ENCODE data around the gene STOX1. TPM values are rescaled to one million over a fixed set of nuclear protein-coding genes. Genes with fewer than 3 reads are reported as not detected.
"Not testable (repeated sequence)": the region's sequence is repeated elsewhere in the genome, so short reads cannot be mapped to it uniquely, and the experiment has no call there.

STOX1 gene
- total RNA-seq, 4 donors from 2014 or later: 11.4 to 38.0 (median 15.4) TPM

DNA sequence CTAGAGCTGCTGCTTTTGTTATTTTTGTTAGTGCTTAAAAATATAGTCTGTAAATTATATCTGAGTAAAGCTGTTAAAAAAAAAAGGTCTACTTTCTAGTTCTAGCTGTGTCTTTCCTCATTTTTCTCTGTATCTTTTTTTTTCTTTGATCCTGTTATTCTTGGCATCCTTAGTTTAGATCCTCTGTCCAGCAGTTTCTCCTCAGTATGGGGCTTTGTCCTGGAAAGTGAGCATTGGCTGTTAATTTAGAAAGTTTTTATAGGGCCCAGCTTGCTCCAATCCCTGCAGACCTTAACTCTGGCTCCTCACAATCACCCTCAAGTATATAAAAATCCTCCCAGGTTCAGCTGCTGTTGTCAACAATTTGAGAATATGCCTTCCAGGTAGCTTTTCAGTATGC lies 97.3 kb downstream of the STOX1 start:
- no peaks in the 10 kb centered on the region for H3K27me3 ChIP-seq
- peaks cover 0 to 11% (median 0%) of the 10 kb centered on the region in 3 donors for H3K4me1 ChIP-seq
- no peaks in the 10 kb centered on the region for H3K9me3 ChIP-seq
- peak overlapping the region in 1 of 4 donors; percentile 54 for H3K27ac ChIP-seq
- H3K36me3 ChIP-seq: peaks cover 0 to 82% of the 10 kb centered on the region in 2 donors
- no peak for ATAC-seq
- H3K4me3 ChIP-seq: no peak overlapping the region
- TF ChIP-seq POLR2A (IDR thresholded peaks at IDR 0.05) (no peak), EP300 (IDR thresholded peaks at IDR 0.05) (no peak), POLR2AphosphoS5 (IDR thresholded peaks at IDR 0.05) (no peak)
- TF ChIP-seq, protein P1, sequence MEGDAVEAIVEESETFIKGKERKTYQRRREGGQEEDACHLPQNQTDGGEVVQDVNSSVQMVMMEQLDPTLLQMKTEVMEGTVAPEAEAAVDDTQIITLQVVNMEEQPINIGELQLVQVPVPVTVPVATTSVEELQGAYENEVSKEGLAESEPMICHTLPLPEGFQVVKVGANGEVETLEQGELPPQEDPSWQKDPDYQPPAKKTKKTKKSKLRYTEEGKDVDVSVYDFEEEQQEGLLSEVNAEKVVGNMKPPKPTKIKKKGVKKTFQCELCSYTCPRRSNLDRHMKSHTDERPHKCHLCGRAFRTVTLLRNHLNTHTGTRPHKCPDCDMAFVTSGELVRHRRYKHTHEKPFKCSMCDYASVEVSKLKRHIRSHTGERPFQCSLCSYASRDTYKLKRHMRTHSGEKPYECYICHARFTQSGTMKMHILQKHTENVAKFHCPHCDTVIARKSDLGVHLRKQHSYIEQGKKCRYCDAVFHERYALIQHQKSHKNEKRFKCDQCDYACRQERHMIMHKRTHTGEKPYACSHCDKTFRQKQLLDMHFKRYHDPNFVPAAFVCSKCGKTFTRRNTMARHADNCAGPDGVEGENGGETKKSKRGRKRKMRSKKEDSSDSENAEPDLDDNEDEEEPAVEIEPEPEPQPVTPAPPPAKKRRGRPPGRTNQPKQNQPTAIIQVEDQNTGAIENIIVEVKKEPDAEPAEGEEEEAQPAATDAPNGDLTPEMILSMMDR (IDR thresholded peaks at IDR 0.05): no peak

DNA sequence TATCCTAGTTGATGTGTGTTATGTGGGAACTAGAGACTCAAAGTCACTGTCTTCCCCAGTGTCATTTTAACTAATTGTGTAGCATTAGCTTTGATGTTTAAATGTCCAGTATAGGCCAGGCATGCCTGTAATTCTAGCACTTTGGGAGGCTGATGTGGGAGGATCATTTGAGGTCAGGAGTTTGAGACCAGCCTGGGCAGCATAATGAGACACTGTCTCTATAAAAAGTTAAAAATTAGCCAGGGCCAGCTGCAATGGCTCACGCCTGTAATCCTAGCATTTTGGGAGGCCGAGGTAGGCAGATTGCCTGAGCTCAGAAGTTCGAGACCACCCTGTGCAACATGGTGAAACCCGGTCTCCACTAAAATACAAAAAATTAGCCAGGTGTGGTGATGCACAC lies 98.2 kb downstream of the STOX1 start:
- Histone ChIP-seq H3K4me3 (no peak overlapping the region), H3K27ac (no peak overlapping the region)

DNA sequence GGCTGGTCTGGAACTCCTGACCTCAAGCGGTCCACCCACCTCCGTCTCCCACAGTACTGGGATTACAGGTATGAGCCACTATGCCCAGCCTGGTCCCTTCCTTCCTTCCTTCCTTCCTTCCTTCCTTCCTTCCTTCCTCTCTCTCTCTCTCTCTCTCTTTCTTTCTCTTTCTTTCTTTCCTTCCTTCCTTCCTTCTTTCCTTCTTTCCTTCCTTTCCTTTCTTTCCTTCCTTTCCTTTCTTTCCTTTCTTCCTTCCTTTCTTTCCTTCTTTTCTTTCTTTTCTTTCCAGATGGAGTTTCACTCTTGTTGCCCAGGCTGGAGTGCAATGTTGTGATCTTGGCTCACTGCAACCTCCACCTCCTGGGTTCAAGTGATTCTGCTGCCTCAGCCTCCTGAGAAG lies 101.8 kb downstream of the STOX1 start:
- H3K27me3 ChIP-seq, H3K4me3 ChIP-seq, H3K4me1 ChIP-seq, H3K9me3 ChIP-seq, ATAC-seq, H3K27ac ChIP-seq: not testable (repeated sequence)
- WGBS, 2 donors (ENCODE audit: low coverage in 1 of 2): 83 to 93% methylated on average over 2 of the region's 2 CpGs
- H3K36me3 ChIP-seq: peaks cover 0 to 89% of the 10 kb centered on the region in 2 donors

More for the DNA sequence above, 98.2 kb downstream of the STOX1 start:
- TF ChIP-seq, protein P1 (IDR thresholded peaks at IDR 0.05): no peak
- no peak for TF ChIP-seq POLR2A (IDR thresholded peaks at IDR 0.05)
- TF ChIP-seq POLR2AphosphoS5 (IDR thresholded peaks at IDR 0.05): no peak
- no peak for TF ChIP-seq EP300 (IDR thresholded peaks at IDR 0.05)
- Histone ChIP-seq H3K27me3 (no peaks in the 10 kb centered on the region), H3K4me1 (peaks cover 0 to 11% (median 0%) of the 10 kb centered on the region in 3 donors), H3K36me3 (peaks cover 0 to 82% of the 10 kb centered on the region in 2 donors), H3K9me3 (no peaks in the 10 kb centered on the region)
- ATAC-seq: no peak
- 80 to 100% methylated on average over 1 to 2 of the region's 4 CpGs for WGBS, 2 donors (ENCODE audit: low coverage in 1 of 2)

DNA sequence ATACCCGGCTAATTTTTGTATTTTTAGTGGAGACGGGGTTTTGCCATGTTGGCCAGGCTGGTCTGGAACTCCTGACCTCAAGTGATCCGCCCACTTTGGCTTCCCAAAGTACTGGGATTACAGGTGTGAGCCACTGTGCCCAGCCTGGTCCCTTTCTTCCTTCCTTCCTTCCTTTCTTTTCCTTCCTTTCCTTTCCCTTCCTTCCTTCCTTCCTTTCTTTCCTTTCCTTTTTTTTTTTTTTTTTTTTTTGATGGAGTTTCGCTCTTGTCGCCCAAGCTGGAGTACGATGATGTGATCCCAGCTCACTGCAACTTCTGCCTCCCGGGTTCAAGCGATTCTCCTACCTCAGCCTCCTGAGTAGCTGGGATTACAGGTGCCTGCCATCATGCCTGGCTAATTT lies 102.6 kb downstream of the STOX1 start:
- H3K9me3 ChIP-seq, H3K4me3 ChIP-seq, ATAC-seq, H3K27me3 ChIP-seq, H3K27ac ChIP-seq, H3K4me1 ChIP-seq: not testable (repeated sequence)
- WGBS, 2 donors (ENCODE audit: low coverage in 1 of 2): 96 to 97% methylated on average over 3 to 5 of the region's 8 CpGs
- peaks cover 0 to 95% of the 10 kb centered on the region in 2 donors for H3K36me3 ChIP-seq

DNA sequence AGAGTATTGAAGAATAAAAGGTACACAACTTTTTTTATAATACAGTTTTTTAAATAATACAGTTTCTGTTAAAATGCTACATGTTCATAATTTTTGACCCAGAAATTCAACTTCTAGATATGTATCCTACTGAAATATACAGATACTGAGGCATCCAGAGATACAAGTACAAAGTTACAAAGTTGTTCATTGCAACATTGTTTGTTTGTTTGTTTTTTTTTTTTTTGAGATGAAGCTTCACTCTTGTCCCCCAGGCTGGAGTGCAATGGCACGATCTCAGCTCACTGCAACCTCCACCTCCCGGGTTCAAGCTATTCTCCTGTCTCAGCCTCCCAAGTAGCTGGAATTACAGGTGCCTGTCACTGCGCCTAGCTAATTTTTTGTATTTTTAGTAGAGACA lies 105.5 kb downstream of the STOX1 start:
- not testable (repeated sequence) for H3K9me3 ChIP-seq, ATAC-seq
- WGBS, 2 donors (ENCODE audit: low coverage in 1 of 2): 86 to 92% methylated on average over 1 to 3 of the region's 3 CpGs

DNA sequence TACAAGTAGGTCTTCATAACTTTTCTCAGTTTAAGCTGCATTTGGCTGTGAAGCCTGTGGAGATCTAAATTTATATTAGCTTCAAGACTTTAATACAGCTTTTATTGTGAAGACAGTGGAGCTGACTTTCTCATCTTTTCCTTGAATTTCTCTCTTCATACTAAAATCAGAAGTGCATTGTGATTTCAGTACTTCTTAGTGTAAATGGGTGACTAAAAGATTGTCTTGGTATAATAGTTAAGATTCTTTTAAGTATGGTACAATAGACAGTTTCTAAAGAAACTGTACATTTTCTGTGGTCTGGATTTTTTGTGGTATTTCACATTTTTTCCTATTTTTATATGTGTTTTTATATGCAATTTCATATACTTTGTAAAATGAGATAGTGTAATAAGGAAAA lies 107.7 kb downstream of the STOX1 start:
- no peak overlapping the region for H3K4me3 ChIP-seq
- H3K27me3 ChIP-seq: no peaks in the 10 kb centered on the region
- no peaks in the 10 kb centered on the region for H3K9me3 ChIP-seq
- no peaks in the 10 kb centered on the region for H3K4me1 ChIP-seq
- ATAC-seq: no peak
- TF ChIP-seq EP300 (IDR thresholded peaks at IDR 0.05) (no peak), POLR2A (IDR thresholded peaks at IDR 0.05) (no peak), POLR2AphosphoS5 (IDR thresholded peaks at IDR 0.05) (no peak)
- TF ChIP-seq, protein P1 (IDR thresholded peaks at IDR 0.05): no peak
- H3K36me3 ChIP-seq: peaks cover 0 to 97% of the 10 kb centered on the region in 2 donors
- H3K27ac ChIP-seq: no peak overlapping the region

More for the DNA sequence above, 105.5 kb downstream of the STOX1 start:
- H3K36me3 ChIP-seq: peaks cover 0 to 97% of the 10 kb centered on the region in 2 donors
- H3K4me1 ChIP-seq, H3K27ac ChIP-seq, H3K27me3 ChIP-seq, H3K4me3 ChIP-seq: not testable (repeated sequence)

DNA sequence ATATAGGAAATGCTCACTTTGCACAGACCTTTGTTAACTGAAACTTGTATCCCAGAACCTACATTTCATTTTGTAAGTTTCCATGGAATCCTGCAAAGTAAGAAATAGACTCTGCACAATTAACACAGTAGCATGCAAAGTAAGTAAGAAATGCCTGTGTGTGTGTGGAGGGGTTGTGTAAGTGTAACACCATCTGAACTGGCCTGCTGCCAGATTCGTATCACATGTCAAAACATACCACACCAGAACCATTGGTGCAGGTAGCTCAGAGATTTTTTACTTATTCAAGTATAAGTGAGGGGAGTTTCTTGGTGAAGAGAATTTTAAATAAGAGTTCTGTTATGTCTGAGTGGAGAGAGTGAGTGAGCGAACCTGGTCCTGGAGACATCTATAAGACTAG lies 110.8 kb downstream of the STOX1 start:
- Histone ChIP-seq H3K36me3 (peaks cover 0 to 99% of the 10 kb centered on the region in 2 donors), H3K4me3 (no peak overlapping the region), H3K27ac (no peak overlapping the region), H3K9me3 (no peaks in the 10 kb centered on the region), H3K4me1 (no peaks in the 10 kb centered on the region), H3K27me3 (no peaks in the 10 kb centered on the region)
- ATAC-seq: no peak
- TF ChIP-seq POLR2A (IDR thresholded peaks at IDR 0.05): no peak
- no peak for TF ChIP-seq POLR2AphosphoS5 (IDR thresholded peaks at IDR 0.05)
- TF ChIP-seq EP300 (IDR thresholded peaks at IDR 0.05): no peak
- TF ChIP-seq, protein P1 (IDR thresholded peaks at IDR 0.05): no peak
- WGBS, 2 donors (ENCODE audit: low coverage in 1 of 2): 46 to 67% methylated on average over 2 of the region's 2 CpGs

Measured in gastroesophageal sphincter (tissue), 4 donors.